ENCODE results near the gene GFOD2. TPM values are rescaled to one million over a fixed set of nuclear protein-coding genes. Genes with fewer than 3 reads are reported as not detected.

GFOD2 gene
- total RNA-seq, 1 donor from 2014 or later: 32.4 TPM

DNA sequence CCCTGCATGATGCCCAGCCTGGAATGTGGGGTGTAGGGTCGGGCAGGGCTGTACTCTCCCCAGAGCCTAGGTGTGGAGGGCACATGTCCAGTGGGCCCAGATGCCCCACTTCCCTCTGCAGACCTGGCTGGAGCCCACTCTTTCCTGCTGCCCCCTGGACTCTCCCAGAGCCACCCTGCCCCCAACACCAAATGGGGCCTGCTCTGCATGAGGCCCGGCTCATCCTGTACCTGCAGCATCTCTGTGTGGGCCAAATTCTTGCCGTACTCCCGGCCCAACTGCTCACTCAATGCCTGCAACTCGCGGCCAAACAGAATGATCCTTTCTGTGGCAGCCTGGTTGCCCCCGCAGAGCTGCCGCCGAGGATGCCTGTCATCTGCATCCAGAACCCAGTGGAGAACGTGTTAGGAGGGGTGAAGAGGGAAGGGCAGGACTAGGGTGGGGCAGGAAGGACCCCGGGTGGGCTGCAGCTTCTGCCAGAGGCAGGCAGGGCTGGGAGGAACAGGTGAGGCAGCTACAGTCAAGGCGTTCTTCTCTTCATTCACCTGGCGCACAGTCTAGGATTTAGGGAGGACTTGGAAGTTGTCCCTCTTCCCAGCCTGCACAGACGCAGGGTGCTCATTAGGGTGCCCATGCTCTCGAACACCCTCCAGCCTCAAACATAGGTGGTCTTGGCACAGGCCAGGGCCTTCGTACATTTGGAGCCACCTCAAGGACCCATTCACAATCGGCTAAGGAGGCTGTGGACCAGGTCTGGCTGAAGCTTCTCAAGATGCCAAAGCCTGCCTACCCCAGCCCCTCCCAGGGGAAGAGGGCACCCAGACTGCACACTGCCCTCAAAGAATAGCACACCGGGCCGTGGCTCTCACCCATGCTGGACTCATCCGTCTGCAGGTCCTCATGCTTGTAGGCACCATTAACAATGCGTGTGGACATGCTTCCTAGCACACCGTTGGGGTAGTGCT is 8.7 kb upstream of the GFOD2 start:
- no peak overlapping the region for H3K4me3 Mint-ChIP-seq (ENCODE audit: unreplicated experiment)
- Histone ChIP-seq H3K4me2 (ENCODE audit: low read length) (no peak overlapping the region), H2AFZ (ENCODE audit: low read depth, low read length) (no peak overlapping the region), H3K9ac (ENCODE audit: low read length) (no peak overlapping the region), H3K27me3 (ENCODE audit: insufficient read depth, low read length) (no peaks in the 10 kb centered on the region), H3K4me3 (ENCODE audit: insufficient read depth, low read depth, low read length) (no peak overlapping the region), H3K36me3 (ENCODE audit: insufficient read depth, low read length) (peaks cover 11% of the 10 kb centered on the region), H3K79me2 (ENCODE audit: insufficient read depth, low read length) (no peaks in the 10 kb centered on the region), H3K4me1 (ENCODE audit: insufficient read depth, low read length) (peaks cover 7% of the 10 kb centered on the region), H3K9me3 (ENCODE audit: insufficient read depth, low read depth, low read length) (no peaks in the 10 kb centered on the region), H3K27ac (ENCODE audit: low read depth, low read length) (no peak overlapping the region), H4K20me1 (ENCODE audit: insufficient read depth, low read length) (no peaks in the 10 kb centered on the region)
- FAIRE-seq: no peak
- no peak overlapping the region for H3K27ac Mint-ChIP-seq (ENCODE audit: unreplicated experiment)
- peaks cover 4% of the 10 kb centered on the region for H3K9me3 Mint-ChIP-seq (ENCODE audit: unreplicated experiment)
- H3K27me3 Mint-ChIP-seq (ENCODE audit: low read depth, unreplicated experiment): no peaks in the 10 kb centered on the region
- TF ChIP-seq, protein P1, sequence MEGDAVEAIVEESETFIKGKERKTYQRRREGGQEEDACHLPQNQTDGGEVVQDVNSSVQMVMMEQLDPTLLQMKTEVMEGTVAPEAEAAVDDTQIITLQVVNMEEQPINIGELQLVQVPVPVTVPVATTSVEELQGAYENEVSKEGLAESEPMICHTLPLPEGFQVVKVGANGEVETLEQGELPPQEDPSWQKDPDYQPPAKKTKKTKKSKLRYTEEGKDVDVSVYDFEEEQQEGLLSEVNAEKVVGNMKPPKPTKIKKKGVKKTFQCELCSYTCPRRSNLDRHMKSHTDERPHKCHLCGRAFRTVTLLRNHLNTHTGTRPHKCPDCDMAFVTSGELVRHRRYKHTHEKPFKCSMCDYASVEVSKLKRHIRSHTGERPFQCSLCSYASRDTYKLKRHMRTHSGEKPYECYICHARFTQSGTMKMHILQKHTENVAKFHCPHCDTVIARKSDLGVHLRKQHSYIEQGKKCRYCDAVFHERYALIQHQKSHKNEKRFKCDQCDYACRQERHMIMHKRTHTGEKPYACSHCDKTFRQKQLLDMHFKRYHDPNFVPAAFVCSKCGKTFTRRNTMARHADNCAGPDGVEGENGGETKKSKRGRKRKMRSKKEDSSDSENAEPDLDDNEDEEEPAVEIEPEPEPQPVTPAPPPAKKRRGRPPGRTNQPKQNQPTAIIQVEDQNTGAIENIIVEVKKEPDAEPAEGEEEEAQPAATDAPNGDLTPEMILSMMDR (IDR thresholded peaks at IDR 0.05; ENCODE audit: insufficient read depth, low read depth, low read length): no peak
- TF ChIP-seq EZH2 (IDR thresholded peaks at IDR 0.05; ENCODE audit: insufficient read depth, low read length): no peak
- peaks cover 35% of the 10 kb centered on the region for H3K36me3 Mint-ChIP-seq (ENCODE audit: low read depth, unreplicated experiment)
- peaks cover 6% of the 10 kb centered on the region for H3K4me1 Mint-ChIP-seq (ENCODE audit: low read depth, unreplicated experiment)
- DNase-seq (ENCODE audit: low read depth): no peak

DNA sequence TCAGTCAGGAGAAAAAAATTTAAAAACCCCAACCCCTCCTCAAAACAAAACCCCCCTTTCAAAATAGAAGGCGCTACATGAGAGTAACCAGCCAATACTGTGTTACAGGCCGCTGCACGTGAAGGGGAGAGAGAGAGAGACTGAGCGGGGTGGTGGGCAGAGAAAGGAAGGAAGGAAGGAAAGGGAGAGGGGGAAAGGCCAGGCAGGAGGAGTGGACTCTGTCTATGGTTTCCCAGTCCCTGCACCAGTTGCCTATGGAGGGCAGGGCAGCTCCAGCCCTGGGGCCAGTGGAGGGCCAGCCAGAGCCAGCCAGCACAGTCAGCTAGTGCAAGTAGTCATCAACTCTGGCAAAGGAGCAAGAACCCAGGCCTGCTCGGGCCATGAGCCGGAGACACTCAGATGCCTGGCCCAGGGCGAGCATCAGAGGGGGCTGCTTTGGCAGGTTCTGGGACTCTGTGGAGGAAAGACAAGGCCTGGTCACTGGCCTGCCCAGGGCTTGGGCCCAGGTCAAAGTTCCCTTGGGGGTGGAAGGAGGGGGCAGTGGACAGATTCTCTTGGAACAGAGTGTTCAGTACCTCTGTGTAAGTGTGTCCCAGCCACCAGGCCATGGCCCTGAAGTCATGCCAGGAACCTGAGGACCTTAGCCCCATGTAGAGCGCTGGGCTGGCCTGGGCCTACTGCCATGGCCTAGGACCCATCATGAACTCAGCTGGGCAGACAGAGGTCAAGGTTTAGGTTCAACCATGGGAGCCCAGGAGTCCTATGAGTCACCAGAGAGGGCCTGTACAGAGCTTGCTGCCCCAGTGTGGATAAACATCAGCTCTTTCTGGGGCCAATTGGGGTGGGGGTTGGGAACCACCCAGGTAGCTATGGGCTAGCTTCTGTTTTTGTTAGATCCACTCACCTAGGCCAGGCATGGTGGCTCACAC is 7.3 kb upstream of the GFOD2 start:
- Histone ChIP-seq H3K9me3 (ENCODE audit: insufficient read depth, low read depth, low read length) (no peaks in the 10 kb centered on the region), H3K9ac (ENCODE audit: low read length) (no peak overlapping the region), H3K27me3 (ENCODE audit: insufficient read depth, low read length) (no peaks in the 10 kb centered on the region)

More for the DNA sequence above, 7.3 kb upstream of the GFOD2 start:
- Mint-ChIP-seq H3K4me1 (ENCODE audit: low read depth, unreplicated experiment) (peaks cover 6% of the 10 kb centered on the region), H3K27me3 (ENCODE audit: low read depth, unreplicated experiment) (no peaks in the 10 kb centered on the region), H3K4me3 (ENCODE audit: unreplicated experiment) (no peak overlapping the region), H3K36me3 (ENCODE audit: low read depth, unreplicated experiment) (peaks cover 32% of the 10 kb centered on the region), H3K27ac (ENCODE audit: unreplicated experiment) (no peak overlapping the region), H3K9me3 (ENCODE audit: unreplicated experiment) (peaks cover 4% of the 10 kb centered on the region)
- Histone ChIP-seq H3K4me3 (ENCODE audit: insufficient read depth, low read depth, low read length) (no peak overlapping the region), H4K20me1 (ENCODE audit: insufficient read depth, low read length) (no peaks in the 10 kb centered on the region), H3K27ac (ENCODE audit: low read depth, low read length) (no peak overlapping the region), H3K4me1 (ENCODE audit: insufficient read depth, low read length) (peaks cover 7% of the 10 kb centered on the region), H3K79me2 (ENCODE audit: insufficient read depth, low read length) (no peaks in the 10 kb centered on the region), H3K4me2 (ENCODE audit: low read length) (no peak overlapping the region), H3K36me3 (ENCODE audit: insufficient read depth, low read length) (peaks cover 9% of the 10 kb centered on the region), H2AFZ (ENCODE audit: low read depth, low read length) (no peak overlapping the region)
- TF ChIP-seq, protein P1 (IDR thresholded peaks at IDR 0.05; ENCODE audit: insufficient read depth, low read depth, low read length): no peak
- no peak for TF ChIP-seq EZH2 (IDR thresholded peaks at IDR 0.05; ENCODE audit: insufficient read depth, low read length)
- no peak for FAIRE-seq
- no peak for DNase-seq (ENCODE audit: low read depth)

Data from astrocyte (in vitro differentiated cells and primary cell).